ENCODE results near the gene SLC44A5. TPM values are rescaled to one million over a fixed set of nuclear protein-coding genes. Genes with fewer than 3 reads are reported as not detected.

The SLC44A5 gene
- total RNA-seq, 1 experiment from 2014 or later: 2.4 TPM

DNA sequence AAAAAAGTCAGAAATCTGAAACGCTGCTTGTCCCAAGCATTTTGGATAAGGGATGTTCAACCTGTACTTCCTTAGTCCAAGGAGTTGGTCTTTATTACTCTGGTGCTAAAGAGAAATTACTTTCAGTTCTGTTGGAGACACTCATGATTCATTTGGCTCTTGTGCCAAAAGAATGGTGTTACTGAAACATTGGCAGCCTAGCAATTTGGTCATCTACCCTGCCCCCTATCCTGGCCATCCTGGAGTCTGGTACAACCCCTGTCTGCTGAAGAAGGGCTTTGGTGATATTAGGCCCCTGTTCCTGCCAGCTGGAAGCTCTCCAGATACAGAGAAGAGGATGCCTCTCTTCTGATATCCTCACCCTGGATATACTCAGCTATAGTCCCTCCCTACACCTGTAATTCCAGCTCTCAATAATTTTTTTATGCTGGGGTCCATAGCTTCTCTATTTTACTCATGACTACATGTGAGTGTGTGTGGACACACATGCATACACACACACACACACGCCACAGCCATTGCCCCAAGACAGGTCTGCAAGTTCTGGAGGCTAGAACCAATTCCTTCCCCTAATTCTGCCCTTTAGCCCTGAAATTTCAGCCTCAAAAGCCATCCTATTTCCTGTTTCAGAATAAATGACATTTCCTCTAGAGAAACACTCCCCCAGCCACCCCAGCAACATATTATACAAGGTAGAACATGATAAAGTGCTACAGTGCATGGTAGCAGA is 436.7 kb downstream of the SLC44A5 start:
- TF ChIP-seq, protein P1, sequence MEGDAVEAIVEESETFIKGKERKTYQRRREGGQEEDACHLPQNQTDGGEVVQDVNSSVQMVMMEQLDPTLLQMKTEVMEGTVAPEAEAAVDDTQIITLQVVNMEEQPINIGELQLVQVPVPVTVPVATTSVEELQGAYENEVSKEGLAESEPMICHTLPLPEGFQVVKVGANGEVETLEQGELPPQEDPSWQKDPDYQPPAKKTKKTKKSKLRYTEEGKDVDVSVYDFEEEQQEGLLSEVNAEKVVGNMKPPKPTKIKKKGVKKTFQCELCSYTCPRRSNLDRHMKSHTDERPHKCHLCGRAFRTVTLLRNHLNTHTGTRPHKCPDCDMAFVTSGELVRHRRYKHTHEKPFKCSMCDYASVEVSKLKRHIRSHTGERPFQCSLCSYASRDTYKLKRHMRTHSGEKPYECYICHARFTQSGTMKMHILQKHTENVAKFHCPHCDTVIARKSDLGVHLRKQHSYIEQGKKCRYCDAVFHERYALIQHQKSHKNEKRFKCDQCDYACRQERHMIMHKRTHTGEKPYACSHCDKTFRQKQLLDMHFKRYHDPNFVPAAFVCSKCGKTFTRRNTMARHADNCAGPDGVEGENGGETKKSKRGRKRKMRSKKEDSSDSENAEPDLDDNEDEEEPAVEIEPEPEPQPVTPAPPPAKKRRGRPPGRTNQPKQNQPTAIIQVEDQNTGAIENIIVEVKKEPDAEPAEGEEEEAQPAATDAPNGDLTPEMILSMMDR (conservative IDR thresholded peaks at IDR 0.05): no peak
- Histone ChIP-seq H3K23me2 (ENCODE audit: insufficient read length, low read depth, low read length, poor library complexity, severe bottlenecking) (no peaks in the 10 kb centered on the region), H3K79me1 (ENCODE audit: insufficient read depth, low read depth, low read length, poor library complexity, severe bottlenecking) (no peaks in the 10 kb centered on the region), H3K79me2 (ENCODE audit: insufficient read depth, low read length) (no peaks in the 10 kb centered on the region), H2BK5ac (ENCODE audit: insufficient read length, low read length) (no peak overlapping the region), H4K5ac (ENCODE audit: insufficient read length, low read depth, low read length) (no peak overlapping the region), H3K4ac (ENCODE audit: low read depth, low read length) (no peak overlapping the region), H3K4me1 (ENCODE audit: insufficient read depth, low read length) (no peaks in the 10 kb centered on the region), H3T11ph (ENCODE audit: low read length) (no peak overlapping the region), H3K14ac (ENCODE audit: insufficient read depth, low read length) (no peak overlapping the region), H2BK12ac (ENCODE audit: insufficient read length, low read depth, low read length) (no peak overlapping the region), H3K9ac (ENCODE audit: extremely low read depth, insufficient read length, low read length) (no peak overlapping the region), H3K4me2 (ENCODE audit: insufficient read depth, insufficient read length, low read length) (no peak overlapping the region), H2BK15ac (ENCODE audit: low read depth, low read length) (no peak overlapping the region), H3K56ac (ENCODE audit: insufficient read length, low read depth, low read length) (no peak overlapping the region), H4K8ac (replicated peaks; ENCODE audit: insufficient read length, low read depth, low read length) (no peak overlapping the region), H4K91ac (ENCODE audit: insufficient read length, low read depth, low read length) (no peak overlapping the region), H2BK120ac (ENCODE audit: low read depth, low read length, poor library complexity, severe bottlenecking) (no peak overlapping the region), H3K23ac (ENCODE audit: insufficient read length, low read depth, low read length) (no peak overlapping the region), H2BK20ac (ENCODE audit: low read depth, low read length, poor library complexity, severe bottlenecking) (no peak overlapping the region), H3K27ac (ENCODE audit: insufficient read length, low read depth, low read length) (no peak overlapping the region), H3K9me3 (ENCODE audit: control insufficient read depth, low read depth, low read length) (no peaks in the 10 kb centered on the region), H3K27me3 (ENCODE audit: insufficient read depth, low read length) (no peaks in the 10 kb centered on the region), H2AFZ (ENCODE audit: low read length) (no peak overlapping the region), H2AK5ac (ENCODE audit: insufficient read length, low read length) (no peak overlapping the region), H4K20me1 (ENCODE audit: control insufficient read depth, insufficient read depth, insufficient read length) (no peaks in the 10 kb centered on the region), H3K18ac (ENCODE audit: insufficient read length, low read depth, low read length) (no peak overlapping the region)
- peaks cover 0 to 4% of the 10 kb centered on the region in 2 experiments; a peak in 1 of 4 replicates for H3K4me1 Mint-ChIP-seq
- WGBS (ENCODE audit: extremely low coverage, insufficient read length, low lambda C conversion rate): no CpG with 5 or more reads among the region's 2 CpGs
- no peaks in the 10 kb centered on the region; the same call in 1 of the 2 replicates for H3K27me3 Mint-ChIP-seq (ENCODE audit: low read depth)
- no peak for DNase-seq
- H3K9me3 Mint-ChIP-seq: peaks cover 4 to 14% of the 10 kb centered on the region in 2 experiments; a peak in 3 of 5 replicates
- no peak overlapping the region for H3K4me3 Mint-ChIP-seq
- H3K27ac Mint-ChIP-seq: no peak overlapping the region
- H3K36me3 Mint-ChIP-seq (ENCODE audit: insufficient read depth in 1 of 3, low read depth in 3 of 3): no peaks in the 10 kb centered on the region
